Inflammatory macrophage treated with lipopolysaccharide for 4 hours (primary cell): ENCODE measurements around the gene RXFP1.

Source experiments
- DNase-seq: peaks from one replicate; pipeline ENCODE4 v3.0.0-alpha.2; 2020

The RXFP1 gene

DNA sequence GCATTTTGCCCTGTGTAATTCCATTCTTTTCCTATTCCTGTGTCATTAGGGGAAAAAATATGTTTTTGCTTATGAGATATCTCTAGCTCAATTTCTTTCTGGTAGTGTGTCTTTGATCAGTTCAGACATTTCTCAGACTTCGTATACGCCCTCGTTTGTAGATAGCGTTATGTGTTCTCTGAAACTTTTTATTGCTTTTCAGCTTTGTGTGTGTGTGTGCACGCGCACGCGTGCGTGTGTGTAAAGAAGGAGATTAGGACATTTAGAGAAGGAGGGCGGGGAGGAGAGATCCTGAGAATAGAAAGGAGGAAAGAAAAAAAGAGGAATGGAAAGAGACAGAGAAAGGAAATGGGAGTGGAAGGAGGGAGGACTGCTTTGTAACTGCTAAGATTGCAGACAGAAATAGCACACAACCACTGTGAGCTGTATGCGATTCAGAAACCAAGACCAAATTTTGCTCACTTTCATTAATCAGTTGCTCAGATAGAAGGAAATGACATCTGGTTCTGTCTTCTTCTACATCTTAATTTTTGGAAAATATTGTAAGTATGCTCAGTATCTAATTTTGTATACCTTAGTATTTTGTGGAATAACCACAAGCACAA, at the start of gene RXFP1:
RXFP1 (plus strand) TSS at position 399 of the 605 bp plus-strand sequence; CDS start at position 494, 95 bp downstream.
- DNase-seq = peak; percentile 58

DNA sequence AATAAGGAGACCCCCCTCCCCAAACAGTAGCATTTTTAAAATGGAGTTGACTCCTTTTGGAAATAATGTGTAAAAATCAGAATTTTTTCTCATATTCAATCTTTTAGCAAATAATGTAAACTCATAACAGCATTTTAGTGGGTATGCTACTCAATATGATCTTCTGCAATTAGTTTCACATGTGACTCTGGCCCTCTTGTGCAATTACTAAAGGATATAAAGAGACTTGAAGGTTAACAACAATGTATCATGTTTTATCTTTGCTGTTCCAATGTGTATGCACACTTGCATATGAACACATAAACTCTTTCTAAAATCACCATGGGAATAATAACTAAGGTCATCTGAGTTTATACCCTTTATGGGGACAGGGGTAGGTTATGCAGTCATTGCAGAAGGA, 39.9 kb upstream of the RXFP1 start:
- no peak for DNase-seq

DNA sequence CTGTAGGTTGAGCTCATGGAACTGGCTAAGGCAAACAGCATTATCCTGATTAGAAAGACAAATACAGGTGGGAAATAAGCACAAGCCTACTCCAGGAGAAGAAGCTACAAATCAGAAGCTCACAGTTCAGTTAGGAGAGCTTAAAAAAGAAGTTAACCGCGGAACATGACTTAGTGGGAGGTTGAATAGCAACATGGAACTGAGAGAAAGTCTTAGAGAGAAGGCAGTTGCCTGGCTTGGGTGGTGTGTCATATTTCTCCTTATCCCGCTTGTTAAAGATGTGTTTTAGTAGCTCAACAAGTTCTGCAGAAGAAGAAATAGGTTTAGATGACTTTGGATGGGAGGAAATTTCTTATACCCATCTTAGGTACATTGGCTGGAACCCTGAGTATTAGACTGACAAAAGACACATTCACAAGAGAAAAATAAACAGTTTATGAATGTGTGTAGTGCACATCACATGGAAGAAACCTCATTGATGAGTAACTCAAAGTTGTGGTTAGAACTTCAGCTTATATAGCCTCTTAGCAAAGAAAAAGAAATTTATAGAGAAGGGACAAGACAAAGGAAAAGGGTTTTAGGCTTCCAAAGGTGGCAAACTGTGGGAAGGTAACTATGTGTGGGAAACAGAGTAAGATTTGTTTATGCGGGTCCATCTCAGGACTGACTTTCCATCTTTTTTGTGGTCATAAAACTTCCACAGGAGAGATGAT, 37.4 kb upstream of the RXFP1 start:
- DNase-seq = no peak

DNA sequence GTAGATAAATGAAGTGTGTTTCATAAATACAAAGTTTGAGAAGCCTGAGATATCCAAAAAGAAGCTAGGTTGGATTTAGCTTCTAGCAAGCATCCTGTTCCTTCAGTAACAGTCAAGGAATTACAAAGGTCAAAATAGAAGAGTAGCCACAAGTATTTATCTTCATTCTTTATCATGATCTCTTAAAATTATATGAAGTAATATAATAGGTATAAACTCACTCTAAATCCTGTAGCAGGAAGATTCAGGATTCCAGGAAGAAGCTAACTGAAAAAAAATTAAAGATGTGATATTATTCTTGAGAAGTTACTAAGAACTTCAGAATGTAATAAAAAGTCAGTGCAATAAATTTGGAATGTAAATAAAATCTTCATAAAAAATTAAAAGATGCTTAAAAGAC, 31.1 kb upstream of the RXFP1 start:
- DNase-seq = no peak

DNA sequence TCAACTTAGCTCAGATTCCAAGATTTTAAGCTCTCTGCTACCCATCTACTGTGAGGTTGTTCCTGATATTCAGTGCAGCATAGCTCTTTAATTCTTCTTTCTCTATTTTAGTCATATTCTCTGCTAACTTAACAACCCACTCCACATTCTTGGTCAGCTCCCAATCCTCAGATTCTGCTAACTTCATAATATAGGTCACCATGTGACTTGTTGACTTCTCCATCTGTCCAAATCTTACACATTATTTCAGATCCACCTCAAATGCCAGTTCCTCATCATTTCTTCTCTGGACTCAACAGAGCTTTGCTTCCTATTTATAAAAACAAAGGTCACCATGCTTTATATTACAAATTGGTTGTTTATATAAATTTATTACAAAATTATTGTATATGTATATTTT, 29.3 kb upstream of the RXFP1 start:
- DNase-seq = no peak

DNA sequence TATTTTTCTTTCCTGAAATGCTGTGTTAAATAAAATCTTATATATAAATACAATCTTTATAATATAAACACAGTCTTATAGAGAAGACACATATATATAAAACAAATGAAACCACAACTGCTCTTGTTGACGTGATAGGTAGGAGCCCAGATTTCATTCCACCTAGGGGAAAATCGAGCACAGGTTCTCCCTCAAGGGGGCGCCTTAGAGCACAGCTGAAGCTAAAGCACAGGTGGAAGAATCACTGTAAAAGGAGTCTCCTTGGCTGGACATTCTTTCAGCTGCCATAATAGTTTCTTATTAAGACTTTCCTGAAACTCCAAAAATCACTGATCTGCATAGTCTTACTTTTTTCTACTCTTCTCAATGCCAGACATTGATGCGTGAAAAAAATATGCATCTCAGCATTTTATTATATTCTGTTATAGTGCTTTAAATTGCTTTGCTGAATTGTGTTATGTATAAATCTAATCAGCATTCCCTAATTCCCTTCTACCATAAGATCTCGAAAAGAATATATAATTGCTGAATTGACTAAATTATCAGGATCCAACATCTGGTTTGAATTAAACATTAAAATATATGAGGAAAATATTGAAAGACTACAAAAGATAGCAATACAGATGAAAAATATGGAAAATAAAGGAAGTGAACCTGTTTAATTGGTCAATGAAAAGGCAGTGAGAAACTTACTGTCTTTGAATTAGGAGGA, 25.5 kb upstream of the RXFP1 start:
- peak; percentile 48 for DNase-seq

DNA sequence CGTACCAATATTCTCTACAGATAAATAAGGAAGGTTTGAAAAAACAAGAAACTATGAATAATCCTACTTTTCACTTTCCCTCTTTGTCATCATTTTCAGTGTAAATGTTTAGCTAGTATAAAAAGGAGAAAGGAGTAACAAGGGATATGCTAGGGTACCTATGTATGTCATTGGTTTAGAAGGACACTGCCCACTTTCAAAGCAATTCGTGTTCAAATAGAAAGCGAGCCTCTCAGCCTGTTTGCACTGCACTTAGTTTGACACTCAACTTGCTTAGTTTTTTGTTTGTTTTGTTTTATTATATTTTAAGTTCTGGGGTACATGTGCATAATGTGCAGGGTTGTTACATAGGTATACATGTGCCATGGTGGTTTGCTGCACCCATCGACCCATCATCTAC, 21.6 kb upstream of the RXFP1 start:
- no peak for DNase-seq

DNA sequence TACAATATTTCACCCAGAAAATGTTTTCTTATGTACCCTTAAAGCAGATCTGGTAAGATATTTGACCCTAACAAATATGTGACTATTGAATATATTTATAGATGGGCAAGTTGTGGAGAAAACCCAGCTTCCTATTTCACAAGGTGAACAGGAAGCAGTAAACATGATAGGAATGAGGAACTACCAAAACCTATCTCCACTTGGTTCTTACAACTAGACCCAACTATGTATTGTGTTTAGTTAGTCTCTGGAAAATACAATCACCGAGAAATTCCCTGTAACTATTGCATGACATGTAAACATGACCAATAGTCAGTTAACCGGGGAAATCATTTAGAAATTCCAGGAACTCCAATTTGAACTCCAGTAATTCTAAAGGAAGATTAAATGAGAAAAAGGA, 8.4 kb upstream of the RXFP1 start:
- DNase-seq = peak; percentile 58

DNA sequence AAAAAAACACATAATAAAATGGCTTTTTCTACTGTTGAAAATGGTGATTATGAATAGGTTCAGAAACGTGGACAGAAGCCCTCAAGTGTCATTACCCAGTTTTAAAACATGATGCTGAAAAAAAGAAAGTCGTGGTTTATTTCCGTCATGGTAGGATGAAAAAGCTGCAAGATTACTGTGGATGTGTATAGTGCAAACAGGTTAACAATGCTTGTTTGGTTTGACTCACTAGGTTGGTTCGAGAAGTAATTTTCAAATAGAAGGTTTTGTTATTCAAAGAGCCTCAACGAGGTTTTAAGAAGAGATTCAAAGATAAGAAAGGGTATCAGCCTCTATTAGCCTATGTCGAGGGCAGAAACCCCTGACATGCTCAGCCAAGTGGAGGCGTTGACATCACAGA, 2.5 kb upstream of the RXFP1 start:
- DNase-seq = no peak

DNA sequence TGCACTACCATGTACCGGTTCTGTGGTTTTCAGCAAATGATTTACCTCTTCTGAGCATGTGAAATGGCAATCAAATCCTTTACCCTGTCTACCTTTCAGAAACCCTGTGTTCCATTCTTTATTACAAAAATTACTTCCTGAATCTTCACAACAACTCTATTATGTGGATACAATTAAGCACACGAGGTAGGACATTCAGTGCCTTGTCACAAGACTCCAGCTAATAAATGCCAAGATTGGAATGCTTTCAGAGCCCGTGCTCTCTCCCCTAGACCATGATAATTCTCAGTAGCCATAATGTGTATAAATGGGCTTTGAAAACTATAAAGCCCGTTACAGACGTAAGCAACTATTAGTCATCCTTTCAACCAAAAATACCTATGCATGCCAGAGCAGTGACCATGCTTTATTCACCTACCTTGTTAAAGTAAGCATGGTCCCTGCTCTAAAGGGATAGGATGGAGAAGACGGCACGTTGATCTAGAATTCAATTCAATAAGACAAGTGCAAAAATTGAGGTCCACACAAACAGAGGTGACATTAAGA, 2.4 kb downstream of the RXFP1 start:
- DNase-seq = no peak

DNA sequence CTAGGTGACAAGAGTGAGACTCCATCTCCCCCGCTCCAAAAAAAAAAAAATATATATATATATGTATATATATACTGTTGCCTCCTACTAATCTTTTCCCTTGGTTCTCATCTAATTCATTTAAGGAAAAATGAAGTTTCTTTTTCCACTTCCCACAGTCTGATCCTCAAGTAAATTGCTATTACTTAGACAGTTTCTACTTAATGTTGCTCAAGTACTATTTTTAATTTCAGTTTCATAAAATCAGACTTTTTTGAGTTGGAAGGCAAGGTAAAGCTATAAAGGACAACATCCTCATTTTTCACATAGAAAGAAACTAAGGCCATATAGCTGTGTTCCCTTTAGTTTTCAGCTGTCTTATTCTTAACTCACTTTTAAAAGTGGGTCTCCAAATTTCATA, 5.8 kb downstream of the RXFP1 start:
- peak; percentile 82 for DNase-seq

DNA sequence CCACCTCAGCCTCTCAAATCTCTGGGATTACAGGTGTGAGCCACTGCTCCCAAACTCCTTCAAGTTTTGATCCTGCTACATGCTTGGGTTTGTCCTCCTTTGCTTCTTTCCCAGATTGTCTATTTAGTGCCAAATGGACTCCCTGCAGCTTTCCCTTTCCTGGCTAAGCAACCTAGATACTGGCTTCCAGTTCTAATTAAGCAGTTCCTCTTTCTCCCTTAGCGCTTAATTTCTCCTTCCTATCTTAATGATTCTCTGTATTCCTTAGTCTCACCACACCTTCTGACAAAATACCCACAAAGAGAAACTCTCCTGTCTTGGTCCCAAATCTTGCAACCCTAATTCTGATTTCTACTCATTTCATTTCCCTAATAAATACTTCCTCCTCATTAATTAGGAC, 7.8 kb downstream of the RXFP1 start:
- DNase-seq = peak; percentile 25

DNA sequence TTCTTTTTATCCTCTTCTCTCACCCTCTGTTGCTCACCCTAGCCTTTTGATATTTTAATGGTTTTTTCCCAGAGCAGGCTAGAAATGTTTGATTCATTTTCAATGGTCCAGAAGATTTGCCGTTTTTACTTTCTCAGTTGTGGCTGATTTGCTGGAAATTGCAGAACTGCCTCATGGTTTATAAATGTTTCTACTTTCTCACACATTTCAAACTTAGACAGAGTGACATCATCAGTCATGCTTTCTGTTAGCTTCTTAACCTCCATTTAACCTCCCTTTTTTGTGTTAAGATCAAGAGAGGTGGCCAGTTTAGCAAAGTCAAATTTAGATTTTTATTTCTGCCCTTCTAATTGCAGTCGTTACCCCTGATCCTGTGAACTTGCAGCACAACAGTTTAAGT, 8.7 kb downstream of the RXFP1 start:
- DNase-seq = peak; percentile 87

DNA sequence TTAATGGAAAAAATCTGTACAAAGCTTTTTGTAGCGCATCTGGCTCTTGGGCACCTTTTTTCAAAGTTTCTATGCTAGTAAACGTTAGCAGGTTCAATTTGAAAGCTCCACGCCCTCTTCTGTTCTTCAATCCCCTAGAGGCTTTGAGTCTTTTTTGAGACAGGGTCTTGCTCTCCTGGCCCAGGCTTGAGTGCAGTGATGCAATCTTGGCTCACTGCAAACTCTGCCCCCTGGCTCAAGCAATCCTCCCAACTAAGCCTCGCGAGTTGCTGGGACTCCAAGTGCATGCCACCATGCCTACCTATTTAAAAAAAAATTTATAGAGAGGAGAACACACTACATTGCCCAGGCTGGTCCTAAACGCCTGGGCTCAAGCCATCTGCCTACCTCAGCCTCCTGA, 9.2 kb downstream of the RXFP1 start:
- DNase-seq = no peak

DNA sequence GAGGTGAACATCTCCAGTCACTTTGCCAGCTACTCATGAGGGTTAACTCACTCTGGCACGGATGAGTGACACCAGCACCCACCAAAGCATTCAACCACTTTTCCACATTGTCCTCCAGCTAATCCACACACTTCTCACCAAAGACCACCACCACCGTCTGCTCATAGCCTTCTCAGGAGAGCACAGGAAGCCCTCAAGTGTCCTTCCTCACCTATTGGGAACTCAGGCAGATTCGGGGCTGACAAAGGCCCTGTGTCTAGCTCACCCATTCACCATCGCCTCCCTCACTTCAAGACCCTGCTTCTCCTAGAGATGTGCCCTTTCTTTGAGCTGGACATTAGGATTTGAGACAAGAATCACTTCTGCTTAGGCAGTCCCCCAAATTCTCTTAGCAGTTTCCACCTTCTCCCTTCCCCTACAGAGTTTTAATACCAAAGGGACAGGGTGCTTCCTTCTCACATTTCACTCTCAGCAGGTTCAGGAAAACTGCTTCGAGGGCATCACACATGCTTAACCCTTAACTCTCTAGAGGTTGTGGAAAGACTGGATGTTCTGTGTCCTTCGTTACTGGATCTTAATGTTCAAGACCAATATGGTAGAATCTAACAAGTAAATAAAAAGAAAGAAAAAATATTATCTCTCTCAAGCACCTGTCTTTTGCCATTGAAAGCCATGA, 11.0 kb downstream of the RXFP1 start:
- no peak for DNase-seq

DNA sequence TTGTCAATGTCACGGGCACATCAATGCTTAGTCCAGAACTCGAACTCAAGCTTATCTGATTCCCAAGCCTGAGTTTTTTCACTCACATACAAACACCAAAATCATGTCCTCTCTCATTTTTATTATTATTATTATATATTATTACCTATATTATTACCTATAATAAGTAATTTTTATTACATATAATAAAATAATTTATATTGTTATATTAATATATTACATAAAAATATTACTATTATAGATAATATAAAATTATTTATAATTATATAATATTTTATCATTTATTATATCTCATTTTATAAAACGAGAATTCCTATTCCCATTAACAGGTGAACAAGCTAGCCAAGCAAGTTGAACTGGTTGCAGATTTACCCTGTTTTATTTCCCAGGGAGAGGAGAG, 13.0 kb downstream of the RXFP1 start:
- no peak for DNase-seq

DNA sequence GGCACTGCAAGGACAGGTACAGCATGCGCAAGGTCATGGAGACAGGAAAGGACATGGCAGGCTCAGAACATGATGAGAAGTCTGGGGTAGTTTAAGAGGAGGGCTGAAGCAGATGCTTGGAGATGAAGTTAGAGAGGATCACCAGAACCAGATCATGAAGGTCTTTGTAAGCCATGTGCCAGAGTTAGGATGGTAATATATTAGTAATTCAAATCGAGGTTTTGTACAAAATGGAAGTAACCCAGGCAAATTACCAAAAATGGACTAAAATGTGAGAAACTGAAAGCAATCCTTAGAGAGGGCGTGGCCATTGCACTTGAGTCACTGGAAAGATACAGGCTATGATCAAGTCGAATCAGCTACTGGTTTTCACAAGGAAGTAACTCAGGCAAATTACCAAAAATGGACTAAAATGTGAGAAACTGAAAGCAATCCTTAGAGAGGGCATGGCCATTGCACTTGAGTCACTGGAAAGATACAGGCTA, 13.5 kb downstream of the RXFP1 start:
- DNase-seq = peak; percentile 98

DNA sequence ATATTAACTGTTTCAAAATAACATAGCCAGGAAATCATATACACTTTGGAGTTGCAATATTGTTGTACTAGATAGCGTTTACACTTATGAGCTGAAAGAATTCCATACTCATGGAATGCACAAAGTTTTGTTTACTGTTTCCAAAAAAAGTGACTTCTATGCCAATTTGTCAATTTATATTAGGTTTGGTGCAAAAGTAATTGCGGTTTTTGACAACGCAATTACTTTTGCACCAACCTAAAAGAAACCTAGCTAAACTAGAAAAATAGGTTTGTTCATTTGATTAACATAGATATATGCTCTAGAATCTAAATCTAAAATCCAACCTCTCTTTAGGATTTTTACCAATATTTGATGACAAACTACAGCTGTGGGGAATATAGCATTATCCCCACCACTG, 15.2 kb downstream of the RXFP1 start:
- no peak for DNase-seq

DNA sequence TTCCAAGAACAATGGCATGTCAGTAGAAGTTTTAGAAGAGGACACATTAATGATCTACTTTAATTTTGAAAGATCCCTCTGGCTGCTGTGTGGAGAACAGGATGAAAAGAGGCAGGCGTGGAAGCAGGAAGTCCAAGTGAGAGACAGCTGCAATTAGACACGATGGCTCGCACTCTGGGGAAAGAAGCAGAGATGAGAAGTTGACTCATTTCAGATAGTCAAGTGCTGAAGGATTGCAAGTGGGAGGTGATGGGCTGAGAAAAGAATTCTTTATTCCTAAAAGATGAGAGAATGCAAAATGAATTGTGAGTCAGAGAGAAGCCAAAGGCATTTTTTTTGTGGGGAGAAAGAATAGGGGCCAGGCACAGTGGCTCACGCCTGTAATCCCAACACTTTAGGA, 16.5 kb downstream of the RXFP1 start:
- DNase-seq = peak; percentile 88

DNA sequence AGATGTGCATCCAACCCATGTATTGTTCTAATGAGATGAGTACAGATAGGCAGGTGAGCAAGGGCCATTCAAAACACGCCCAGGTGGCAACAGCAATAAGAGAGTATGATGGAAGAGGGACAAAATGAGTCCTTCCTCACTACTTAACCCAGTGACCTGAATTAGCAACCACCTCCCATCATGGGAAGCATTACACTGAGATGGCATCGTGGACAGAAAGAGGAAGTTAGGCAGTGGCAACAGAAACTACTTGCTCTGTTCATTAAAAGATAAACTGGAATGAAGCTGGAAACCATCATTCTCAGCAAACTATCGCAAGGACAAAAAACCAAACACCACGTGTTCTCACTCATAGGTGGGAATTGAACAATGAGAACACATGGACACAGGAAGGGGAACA, 17.2 kb downstream of the RXFP1 start:
- DNase-seq = peak; percentile 88

DNA sequence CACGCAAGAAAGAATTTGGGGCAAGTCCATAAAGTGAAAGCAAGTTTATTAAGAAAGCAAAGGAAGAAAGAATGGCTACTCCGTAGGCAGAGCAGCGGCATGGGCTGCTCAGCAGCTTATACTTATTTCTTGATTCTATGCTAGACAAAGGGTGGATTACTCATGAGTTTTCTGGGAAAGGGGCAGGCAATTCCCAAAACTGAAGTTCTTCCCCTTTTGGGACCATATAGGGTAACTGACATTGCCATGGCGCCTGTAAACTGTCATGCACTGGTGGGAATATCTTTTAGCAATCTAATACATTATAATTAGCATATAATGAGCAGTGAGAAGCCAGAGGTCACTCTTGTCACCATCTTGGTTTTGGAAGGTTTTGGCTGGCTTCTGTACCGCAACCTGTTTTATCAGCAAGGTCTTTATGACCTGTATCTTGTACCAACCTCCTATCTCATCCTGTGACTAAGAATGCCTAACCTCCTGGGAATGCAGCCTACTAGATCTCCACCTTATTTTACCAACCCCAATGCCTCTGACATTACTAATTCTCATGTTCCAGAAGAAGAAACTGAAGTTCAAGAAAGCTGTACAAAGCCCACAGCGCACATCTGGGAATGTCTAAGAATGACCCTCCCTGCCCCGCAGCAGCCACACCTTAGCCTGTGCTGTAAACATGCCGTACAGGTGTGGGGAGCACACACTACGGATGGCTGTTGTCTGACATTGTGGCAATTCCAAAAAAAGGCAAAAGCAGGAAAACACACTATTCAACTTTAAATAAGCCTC, 18.6 kb downstream of the RXFP1 start:
- DNase-seq = peak; percentile 75

DNA sequence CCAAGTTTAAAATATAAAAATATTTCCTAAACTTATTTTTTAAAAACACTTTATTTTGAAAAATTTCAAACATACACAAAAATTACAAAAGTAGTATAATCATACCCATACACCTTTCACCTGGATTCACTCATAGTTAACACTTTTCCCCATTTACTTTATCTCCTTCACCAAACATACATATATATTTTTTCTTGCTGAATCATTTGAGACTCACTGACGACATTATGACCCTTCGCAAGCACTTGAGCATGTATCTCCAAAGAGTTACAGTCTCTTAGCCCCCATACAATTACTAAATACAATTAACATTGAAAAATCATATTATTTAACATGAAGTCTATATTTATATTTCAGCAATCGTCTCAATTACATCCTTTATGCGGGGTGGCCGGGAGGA, 19.8 kb downstream of the RXFP1 start:
- no peak for DNase-seq
